ENCODE measurements around the gene TMPRSS4. TPM values are rescaled to one million over a fixed set of nuclear protein-coding genes. Genes with fewer than 3 reads are reported as not detected.

The TMPRSS4 gene
- total and polyA plus RNA-seq, 9 of the 15 experiments (the other 6 are each of a cell fraction or from before 2014, with no cell fraction given): 4.0 to 10.0 (median 5.6) TPM

- TF ChIP-seq ZNF395 (CRISPR knock-in tag; IDR thresholded peaks at IDR 0.05): no peak
- no peak for TF ChIP-seq ZNF263 (CRISPR knock-in tag; IDR thresholded peaks at IDR 0.05; ENCODE audit: borderline replicate concordance)
- TF ChIP-seq MXD1 (CRISPR knock-in tag; IDR thresholded peaks at IDR 0.05; ENCODE audit: borderline replicate concordance, poor library complexity, severe bottlenecking): no peak
- no peak for TF ChIP-seq ZNF184 (CRISPR knock-in tag; IDR thresholded peaks at IDR 0.05)
- TF ChIP-seq NBN (IDR thresholded peaks at IDR 0.05; ENCODE audit: low read depth): no peak
- TF ChIP-seq ZFP36 (IDR thresholded peaks at IDR 0.05; ENCODE audit: low read depth, low read length, partially characterized antibody): no peak
- TF ChIP-seq, protein P1, sequence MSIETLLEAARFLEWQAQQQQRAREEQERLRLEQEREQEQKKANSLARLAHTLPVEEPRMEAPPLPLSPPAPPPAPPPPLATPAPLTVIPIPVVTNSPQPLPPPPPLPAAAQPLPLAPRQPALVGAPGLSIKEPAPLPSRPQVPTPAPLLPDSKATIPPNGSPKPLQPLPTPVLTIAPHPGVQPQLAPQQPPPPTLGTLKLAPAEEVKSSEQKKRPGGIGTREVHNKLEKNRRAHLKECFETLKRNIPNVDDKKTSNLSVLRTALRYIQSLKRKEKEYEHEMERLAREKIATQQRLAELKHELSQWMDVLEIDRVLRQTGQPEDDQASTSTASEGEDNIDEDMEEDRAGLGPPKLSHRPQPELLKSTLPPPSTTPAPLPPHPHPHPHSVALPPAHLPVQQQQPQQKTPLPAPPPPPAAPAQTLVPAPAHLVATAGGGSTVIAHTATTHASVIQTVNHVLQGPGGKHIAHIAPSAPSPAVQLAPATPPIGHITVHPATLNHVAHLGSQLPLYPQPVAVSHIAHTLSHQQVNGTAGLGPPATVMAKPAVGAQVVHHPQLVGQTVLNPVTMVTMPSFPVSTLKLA (conservative IDR thresholded peaks at IDR 0.05): peak in 1 of 2 experiments; percentile 35; a peak in 1 of 4 replicates
- TF ChIP-seq NFRKB (IDR thresholded peaks at IDR 0.05; ENCODE audit: low read depth): no peak
- peak; percentile 80 for TF ChIP-seq MAFF (IDR thresholded peaks at IDR 0.05; ENCODE audit: low read length)
- peak; percentile 44 for TF ChIP-seq ARID1B (IDR thresholded peaks at IDR 0.05)
- peak; percentile 88 for TF ChIP-seq NFE2L1 (tag; IDR thresholded peaks at IDR 0.05; ENCODE audit: borderline replicate concordance, low read depth)
- TF ChIP-seq ZNF695 (CRISPR knock-in tag; IDR thresholded peaks at IDR 0.05): no peak
- TF ChIP-seq, protein P2, sequence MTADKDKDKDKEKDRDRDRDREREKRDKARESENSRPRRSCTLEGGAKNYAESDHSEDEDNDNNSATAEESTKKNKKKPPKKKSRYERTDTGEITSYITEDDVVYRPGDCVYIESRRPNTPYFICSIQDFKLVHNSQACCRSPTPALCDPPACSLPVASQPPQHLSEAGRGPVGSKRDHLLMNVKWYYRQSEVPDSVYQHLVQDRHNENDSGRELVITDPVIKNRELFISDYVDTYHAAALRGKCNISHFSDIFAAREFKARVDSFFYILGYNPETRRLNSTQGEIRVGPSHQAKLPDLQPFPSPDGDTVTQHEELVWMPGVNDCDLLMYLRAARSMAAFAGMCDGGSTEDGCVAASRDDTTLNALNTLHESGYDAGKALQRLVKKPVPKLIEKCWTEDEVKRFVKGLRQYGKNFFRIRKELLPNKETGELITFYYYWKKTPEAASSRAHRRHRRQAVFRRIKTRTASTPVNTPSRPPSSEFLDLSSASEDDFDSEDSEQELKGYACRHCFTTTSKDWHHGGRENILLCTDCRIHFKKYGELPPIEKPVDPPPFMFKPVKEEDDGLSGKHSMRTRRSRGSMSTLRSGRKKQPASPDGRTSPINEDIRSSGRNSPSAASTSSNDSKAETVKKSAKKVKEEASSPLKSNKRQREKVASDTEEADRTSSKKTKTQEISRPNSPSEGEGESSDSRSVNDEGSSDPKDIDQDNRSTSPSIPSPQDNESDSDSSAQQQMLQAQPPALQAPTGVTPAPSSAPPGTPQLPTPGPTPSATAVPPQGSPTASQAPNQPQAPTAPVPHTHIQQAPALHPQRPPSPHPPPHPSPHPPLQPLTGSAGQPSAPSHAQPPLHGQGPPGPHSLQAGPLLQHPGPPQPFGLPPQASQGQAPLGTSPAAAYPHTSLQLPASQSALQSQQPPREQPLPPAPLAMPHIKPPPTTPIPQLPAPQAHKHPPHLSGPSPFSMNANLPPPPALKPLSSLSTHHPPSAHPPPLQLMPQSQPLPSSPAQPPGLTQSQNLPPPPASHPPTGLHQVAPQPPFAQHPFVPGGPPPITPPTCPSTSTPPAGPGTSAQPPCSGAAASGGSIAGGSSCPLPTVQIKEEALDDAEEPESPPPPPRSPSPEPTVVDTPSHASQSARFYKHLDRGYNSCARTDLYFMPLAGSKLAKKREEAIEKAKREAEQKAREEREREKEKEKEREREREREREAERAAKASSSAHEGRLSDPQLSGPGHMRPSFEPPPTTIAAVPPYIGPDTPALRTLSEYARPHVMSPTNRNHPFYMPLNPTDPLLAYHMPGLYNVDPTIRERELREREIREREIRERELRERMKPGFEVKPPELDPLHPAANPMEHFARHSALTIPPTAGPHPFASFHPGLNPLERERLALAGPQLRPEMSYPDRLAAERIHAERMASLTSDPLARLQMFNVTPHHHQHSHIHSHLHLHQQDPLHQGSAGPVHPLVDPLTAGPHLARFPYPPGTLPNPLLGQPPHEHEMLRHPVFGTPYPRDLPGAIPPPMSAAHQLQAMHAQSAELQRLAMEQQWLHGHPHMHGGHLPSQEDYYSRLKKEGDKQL (CRISPR knock-in tag; IDR thresholded peaks at IDR 0.05; ENCODE audit: borderline replicate concordance): no peak
- TF ChIP-seq ZNF76 (CRISPR knock-in tag; IDR thresholded peaks at IDR 0.05; ENCODE audit: borderline replicate concordance): no peak
- no peak for TF ChIP-seq RUNX1 (IDR thresholded peaks at IDR 0.05; ENCODE audit: low read depth)
- peak; percentile 97 for TF ChIP-seq C11orf30 (IDR thresholded peaks at IDR 0.05; ENCODE audit: low read depth)
- no peak for TF ChIP-seq BDP1 (IDR thresholded peaks at IDR 0.05; ENCODE audit: insufficient read depth, insufficient read length)
- TF ChIP-seq ZNF197 (CRISPR knock-in tag; IDR thresholded peaks at IDR 0.05; ENCODE audit: low read depth): no peak
Measured at GRCh38 chr11:118060869-118061268, 16.0 kb upstream of the TMPRSS4 start (continued).
